OCI-LY7 (cell line): ENCODE measurements around the gene CCL25. TPM values are rescaled to one million over a fixed set of nuclear protein-coding genes. Genes with fewer than 3 reads are reported as not detected.

Source experiments
- BruUV-seq: library from RNA; stranded (reverse); fragments of 400-500 nt; replicated peaks from 2 replicates; lab custom pipeline; 2021; lab: Mats Ljungman, UMichigan
- CTCF ChIA-PET: fragments of 300-600 bp; sonication (Branson Sonifier 250); formaldehyde crosslinking; loops from one replicate; lab custom pipeline; 2022; ENCODE audit warnings: antibody characterized with exemption; ENCODE audit not compliant: unreplicated experiment; lab: Charles Lee
- POLR2A ChIA-PET: fragments of 300-600 bp; sonication (Branson Sonifier 250); formaldehyde crosslinking; loops from one replicate; lab custom pipeline; 2022; ENCODE audit warnings: antibody characterized with exemption; lab: Charles Lee
- DNase-seq: peaks from one replicate; pipeline ENCODE4 v3.0.0-alpha.2; 2015; ENCODE audit warnings: low spot score
- H2AFZ ChIP-seq: fragments of 200-600 bp; sonication (generic), shearing (Covaris generic); 2 replicates; pipeline ENCODE4 v1.6.1; 2014; ENCODE audit warnings: mild to moderate bottlenecking, antibody characterized with exemption, low read length, moderate library complexity
- H3K27ac ChIP-seq: fragments of 200-600 bp; sonication (generic); 2 replicates; pipeline ENCODE4 v1.5.1; 2014; ENCODE audit warnings: mixed run types, low read depth, mild to moderate bottlenecking, moderate library complexity, low read length, inconsistent platforms; ENCODE audit not compliant: poor library complexity, severe bottlenecking
- H3K36me3 ChIP-seq: fragments of 200-600 bp; sonication (generic); 2 replicates; pipeline ENCODE4 v1.6.1; 2014; ENCODE audit warnings: mild to moderate bottlenecking, antibody characterized with exemption, low read length, moderate library complexity, mixed read lengths; ENCODE audit not compliant: insufficient read depth
- H3K4me1 ChIP-seq: fragments of 200-600 bp; sonication (generic); 2 replicates; pipeline ENCODE4 v1.5.1; 2014; ENCODE audit warnings: mild to moderate bottlenecking, low read length; ENCODE audit not compliant: insufficient read depth, poor library complexity, severe bottlenecking
- H3K4me2 ChIP-seq: fragments of 200-600 bp; sonication (generic); 2 replicates; pipeline ENCODE4 v1.6.1; 2014; ENCODE audit warnings: mild to moderate bottlenecking, low read length
- H3K4me3 ChIP-seq: fragments of 200-600 bp; sonication (generic); 2 replicates; pipeline ENCODE4 v1.5.1; 2014; ENCODE audit warnings: mild to moderate bottlenecking, low read depth, low read length; ENCODE audit not compliant: poor library complexity, severe bottlenecking
- H3K79me2 ChIP-seq: fragments of 200-600 bp; sonication (generic); 2 replicates; pipeline ENCODE4 v1.6.1; 2016; ENCODE audit warnings: low read depth, mild to moderate bottlenecking, low read length, moderate library complexity, mixed read lengths; ENCODE audit not compliant: insufficient read depth
- H3K9me2 ChIP-seq: fragments of 200-600 bp; sonication (generic); 2 replicates; pipeline ENCODE4 v1.6.1; 2016; ENCODE audit warnings: mild to moderate bottlenecking, low read length, mixed read lengths; ENCODE audit not compliant: insufficient read depth
- H3K9me3 ChIP-seq: fragments of 200-600 bp; sonication (generic); 2 replicates; pipeline ENCODE4 v1.6.1; 2014; ENCODE audit warnings: mild to moderate bottlenecking, mixed run types, low read length, mixed read lengths
- H4K20me1 ChIP-seq: fragments of 200-600 bp; sonication (generic); 2 replicates; pipeline ENCODE4 v1.6.1; 2014; ENCODE audit warnings: mild to moderate bottlenecking, antibody characterized with exemption, low read length, moderate library complexity, mixed read lengths; ENCODE audit not compliant: insufficient read depth
- EZH2phosphoT487 ChIP-seq: fragments of 200-600 bp; sonication (generic); IDR thresholded peaks from 2 replicates; pipeline ENCODE4 v1.6.1; 2018; ENCODE audit warnings: low read depth, borderline replicate concordance, mild to moderate bottlenecking, mixed run types, antibody characterized with exemption, low read length, moderate library complexity, mixed read lengths
- intact Hi-C: fragments of 100-400 bp; cut with micrococcal nuclease; formaldehyde crosslinking; loops from one replicate; pipeline ENCODE4 v1.10.0; 2022; ENCODE audit not compliant: unreplicated experiment
- total RNA-seq, 2 experiments: library from RNA; depleted of rRNA in 1 of 2; stranded (reverse); fragments of >200 nt in 1 of 2; shearing (Covaris generic) in 1 of 2; gene quantifications; 2 replicates each; pipeline ENCODE4 v1.2.3, GENCODE V29; 2014 to 2022
- TF ChIP-seq, protein P1 (sequence below): fragments of 200-600 bp; sonication (generic); conservative IDR thresholded peaks from 2 replicates; pipeline ENCODE4 v1.5.1; 2014; ENCODE audit warnings: mild to moderate bottlenecking, antibody characterized with exemption, low read length, moderate library complexity, mixed read lengths

CCL25 gene
- total RNA-seq, 2 experiments from 2014 or later = 0.70 to 0.88 TPM

- H3K79me2 ChIP-seq = no peaks in the 10 kb centered on the region
- H3K4me1 ChIP-seq = no peaks in the 10 kb centered on the region
- no peak for TF ChIP-seq EZH2phosphoT487
- TF ChIP-seq, protein P1, sequence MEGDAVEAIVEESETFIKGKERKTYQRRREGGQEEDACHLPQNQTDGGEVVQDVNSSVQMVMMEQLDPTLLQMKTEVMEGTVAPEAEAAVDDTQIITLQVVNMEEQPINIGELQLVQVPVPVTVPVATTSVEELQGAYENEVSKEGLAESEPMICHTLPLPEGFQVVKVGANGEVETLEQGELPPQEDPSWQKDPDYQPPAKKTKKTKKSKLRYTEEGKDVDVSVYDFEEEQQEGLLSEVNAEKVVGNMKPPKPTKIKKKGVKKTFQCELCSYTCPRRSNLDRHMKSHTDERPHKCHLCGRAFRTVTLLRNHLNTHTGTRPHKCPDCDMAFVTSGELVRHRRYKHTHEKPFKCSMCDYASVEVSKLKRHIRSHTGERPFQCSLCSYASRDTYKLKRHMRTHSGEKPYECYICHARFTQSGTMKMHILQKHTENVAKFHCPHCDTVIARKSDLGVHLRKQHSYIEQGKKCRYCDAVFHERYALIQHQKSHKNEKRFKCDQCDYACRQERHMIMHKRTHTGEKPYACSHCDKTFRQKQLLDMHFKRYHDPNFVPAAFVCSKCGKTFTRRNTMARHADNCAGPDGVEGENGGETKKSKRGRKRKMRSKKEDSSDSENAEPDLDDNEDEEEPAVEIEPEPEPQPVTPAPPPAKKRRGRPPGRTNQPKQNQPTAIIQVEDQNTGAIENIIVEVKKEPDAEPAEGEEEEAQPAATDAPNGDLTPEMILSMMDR = no peak
- DNase-seq = no peak
- no peak overlapping the region for H3K4me2 ChIP-seq
- no peaks in the 10 kb centered on the region for H3K9me3 ChIP-seq
- H3K9me2 ChIP-seq = no peaks in the 10 kb centered on the region
- no peak overlapping the region for H3K4me3 ChIP-seq
- no peaks in the 10 kb centered on the region for H3K36me3 ChIP-seq
- H4K20me1 ChIP-seq = no peaks in the 10 kb centered on the region
- BruUV-seq = no TSS peak
- ChIA-PET CTCF (no interaction called here), POLR2A (no interaction called here)
- no peak overlapping the region for H2AFZ ChIP-seq
- H3K27ac ChIP-seq = no peak overlapping the region
- intact Hi-C loops = loop anchor here (10.0 kb wide), 1 partner anchor 75 kb away; no protein-coding TSS in a partner anchor
These were observed 37.4 kb downstream of the CCL25 start for GRCh38 chr19:8089664-8090601.

DNA sequence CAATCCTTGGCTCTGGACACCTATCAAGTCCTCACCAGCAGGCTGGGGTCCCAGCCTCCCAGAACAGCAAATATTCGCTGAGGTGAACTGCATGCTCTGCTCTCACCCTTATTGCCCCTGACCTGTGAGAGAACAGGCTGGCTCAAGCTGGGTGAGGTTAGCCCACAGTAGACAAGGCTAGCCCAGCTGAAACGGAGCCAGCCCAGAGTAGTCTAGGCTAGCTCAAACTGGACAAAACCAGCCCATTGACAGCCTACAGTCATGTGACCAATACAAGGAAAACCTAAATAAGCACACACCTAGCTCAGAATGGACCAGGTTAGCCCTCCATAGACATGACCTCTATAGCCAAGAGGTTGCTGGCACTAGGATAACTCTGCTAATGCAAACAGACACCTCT is 38.4 kb downstream of the CCL25 start:
- Histone ChIP-seq H3K36me3 (no peaks in the 10 kb centered on the region), H3K9me2 (no peaks in the 10 kb centered on the region), H3K4me3 (no peak overlapping the region), H3K79me2 (no peaks in the 10 kb centered on the region), H2AFZ (no peak overlapping the region), H3K9me3 (peaks cover 9% of the 10 kb centered on the region), H3K4me2 (no peak overlapping the region), H3K27ac (no peak overlapping the region), H3K4me1 (no peaks in the 10 kb centered on the region), H4K20me1 (no peaks in the 10 kb centered on the region)
- no peak for TF ChIP-seq EZH2phosphoT487
- TF ChIP-seq, protein P1 = no peak
- intact Hi-C loops = loop anchor here (10.0 kb wide), 1 partner anchor 76 kb away; no protein-coding TSS in a partner anchor
- ChIA-PET CTCF (no interaction called here), POLR2A (no interaction called here)
- BruUV-seq = no TSS peak
- DNase-seq = no peak

- Histone ChIP-seq H3K4me2 (no peak overlapping the region), H3K27ac (no peak overlapping the region), H3K4me1 (no peaks in the 10 kb centered on the region), H3K36me3 (no peaks in the 10 kb centered on the region), H4K20me1 (no peaks in the 10 kb centered on the region), H2AFZ (no peak overlapping the region), H3K4me3 (no peak overlapping the region), H3K9me2 (no peaks in the 10 kb centered on the region), H3K79me2 (no peaks in the 10 kb centered on the region), H3K9me3 (peaks cover 17% of the 10 kb centered on the region)
- ChIA-PET CTCF (interaction anchor here (0.9 kb wide), 1 partner anchor 62 kb away, joined by 3 read pairs; no protein-coding TSS in a partner anchor), POLR2A (no interaction called here)
- DNase-seq = no peak
- intact Hi-C loops = loop anchor here (10.0 kb wide), 1 partner anchor 79 kb away; no protein-coding TSS in a partner anchor
- BruUV-seq = no TSS peak
- TF ChIP-seq, protein P1 = no peak
- TF ChIP-seq EZH2phosphoT487 = no peak
These were observed 41.2 kb downstream of the CCL25 start for GRCh38 chr19:8093740-8094139.
